Measurements from ENCODE around the gene NAA16.

Gene NAA16

DNA sequence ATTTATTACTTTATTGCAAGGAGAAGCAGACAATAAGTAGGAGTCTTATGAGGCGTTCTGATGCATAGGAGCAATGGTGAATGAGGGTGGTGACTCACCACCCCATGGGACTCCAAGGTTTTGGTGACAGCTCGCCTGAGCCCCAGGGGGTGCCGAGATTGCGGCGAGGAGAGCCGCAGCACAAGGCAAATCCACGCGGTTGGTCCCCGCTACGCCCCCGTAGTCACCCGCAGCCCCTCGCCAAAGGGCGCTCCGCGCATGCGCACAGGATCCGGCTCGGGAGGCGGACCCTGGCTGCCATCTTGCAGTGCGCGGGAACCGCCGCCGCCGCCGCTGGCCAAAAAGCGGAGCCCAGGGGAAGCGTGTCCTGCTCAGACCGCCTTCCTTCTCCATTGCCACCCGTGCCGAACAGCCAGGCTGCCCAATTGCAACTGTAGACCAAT is at the start of gene NAA16:
Gene NAA16, plus strand, starts transcription at position 305 of the 443 bp plus-strand sequence. CDS start 262 bp downstream, outside the sequence.
- DNase-seq (ENCODE audit: low read depth, low spot score): peak; percentile 93
- H3K4me3 ChIP-seq (ENCODE audit: low read depth, low read length): peak within 1 kb of the TSS; percentile 69
- in situ Hi-C loops (cut with HindIII; ENCODE audit: low sequenced_read_pairs): no loop called here
- TF ChIP-seq, protein P1, sequence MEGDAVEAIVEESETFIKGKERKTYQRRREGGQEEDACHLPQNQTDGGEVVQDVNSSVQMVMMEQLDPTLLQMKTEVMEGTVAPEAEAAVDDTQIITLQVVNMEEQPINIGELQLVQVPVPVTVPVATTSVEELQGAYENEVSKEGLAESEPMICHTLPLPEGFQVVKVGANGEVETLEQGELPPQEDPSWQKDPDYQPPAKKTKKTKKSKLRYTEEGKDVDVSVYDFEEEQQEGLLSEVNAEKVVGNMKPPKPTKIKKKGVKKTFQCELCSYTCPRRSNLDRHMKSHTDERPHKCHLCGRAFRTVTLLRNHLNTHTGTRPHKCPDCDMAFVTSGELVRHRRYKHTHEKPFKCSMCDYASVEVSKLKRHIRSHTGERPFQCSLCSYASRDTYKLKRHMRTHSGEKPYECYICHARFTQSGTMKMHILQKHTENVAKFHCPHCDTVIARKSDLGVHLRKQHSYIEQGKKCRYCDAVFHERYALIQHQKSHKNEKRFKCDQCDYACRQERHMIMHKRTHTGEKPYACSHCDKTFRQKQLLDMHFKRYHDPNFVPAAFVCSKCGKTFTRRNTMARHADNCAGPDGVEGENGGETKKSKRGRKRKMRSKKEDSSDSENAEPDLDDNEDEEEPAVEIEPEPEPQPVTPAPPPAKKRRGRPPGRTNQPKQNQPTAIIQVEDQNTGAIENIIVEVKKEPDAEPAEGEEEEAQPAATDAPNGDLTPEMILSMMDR (IDR thresholded peaks at IDR 0.05; ENCODE audit: low read depth, low read length): no peak

DNA sequence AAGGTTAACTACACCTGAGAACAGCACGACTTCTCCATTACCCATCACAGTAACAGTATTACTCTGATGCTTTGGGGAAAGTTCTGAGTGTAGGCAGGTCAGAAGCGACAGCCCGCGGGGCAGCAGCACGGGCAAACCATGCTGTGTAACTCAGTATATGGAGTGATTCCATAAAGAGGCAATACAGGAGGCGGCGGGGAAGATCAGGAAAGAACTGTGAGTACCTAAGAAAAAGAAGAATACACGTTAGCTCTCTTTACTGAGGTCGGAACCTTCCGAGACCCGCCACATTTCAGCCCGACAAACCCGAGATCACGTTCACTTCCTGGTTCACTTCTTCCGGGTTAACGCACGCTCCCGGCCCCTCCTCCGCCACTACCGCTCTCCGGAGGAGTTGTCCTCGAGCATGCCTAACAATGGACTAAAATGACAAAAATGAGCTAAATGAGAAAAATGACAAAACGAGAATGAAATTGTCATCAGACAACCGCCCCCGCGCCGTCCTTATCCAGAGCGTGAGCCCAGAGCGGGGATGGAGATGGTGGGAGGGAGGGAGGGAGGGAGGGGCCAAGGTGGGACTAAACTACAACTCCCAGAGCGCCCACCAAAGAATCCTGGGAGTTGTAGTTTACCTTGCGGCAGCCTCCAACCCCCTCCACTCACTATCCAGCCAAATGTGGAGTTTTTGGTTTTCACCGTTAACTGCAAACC is 47.7 kb upstream of the NAA16 start, which contains the start of gene MTRF1:
Gene MTRF1, minus strand, starts transcription at position 316 of the 711 bp plus-strand sequence. CDS start 2,669 bp downstream, outside the sequence.
- H3K4me3 ChIP-seq (ENCODE audit: low read depth, low read length): peak within 1 kb of the TSS; percentile 62
- in situ Hi-C loops (cut with HindIII; ENCODE audit: low sequenced_read_pairs): no loop called here
- TF ChIP-seq, protein P1 (IDR thresholded peaks at IDR 0.05; ENCODE audit: low read depth, low read length): no peak
- DNase-seq (ENCODE audit: low read depth, low spot score): peak; percentile 87

DNA sequence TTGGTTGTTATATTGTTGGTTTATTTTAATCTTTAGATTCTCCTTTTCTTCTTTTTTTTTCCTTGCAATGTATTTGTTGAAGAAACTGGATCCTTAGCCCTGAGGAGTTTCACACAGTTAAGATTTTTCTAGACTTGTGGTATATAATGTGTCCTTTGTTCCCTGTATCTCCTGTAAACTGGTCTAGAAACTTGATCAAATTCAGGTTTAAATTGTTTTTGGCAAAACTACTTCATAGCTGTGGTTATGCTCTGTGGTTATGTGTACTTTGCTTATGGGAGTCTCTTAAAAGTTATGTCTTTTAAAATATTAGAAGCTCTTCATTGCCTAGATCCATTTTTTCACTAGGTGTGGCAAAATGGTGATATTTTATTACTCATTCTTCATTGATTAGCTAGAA is 44.0 kb upstream of the NAA16 start:
- in situ Hi-C loops (cut with HindIII; ENCODE audit: low sequenced_read_pairs): no loop called here
- H3K4me3 ChIP-seq (ENCODE audit: low read depth, low read length): no peak overlapping the region
- TF ChIP-seq, protein P1 (IDR thresholded peaks at IDR 0.05; ENCODE audit: low read depth, low read length): no peak
- peak; percentile 71 for DNase-seq (ENCODE audit: low read depth, low spot score)

DNA sequence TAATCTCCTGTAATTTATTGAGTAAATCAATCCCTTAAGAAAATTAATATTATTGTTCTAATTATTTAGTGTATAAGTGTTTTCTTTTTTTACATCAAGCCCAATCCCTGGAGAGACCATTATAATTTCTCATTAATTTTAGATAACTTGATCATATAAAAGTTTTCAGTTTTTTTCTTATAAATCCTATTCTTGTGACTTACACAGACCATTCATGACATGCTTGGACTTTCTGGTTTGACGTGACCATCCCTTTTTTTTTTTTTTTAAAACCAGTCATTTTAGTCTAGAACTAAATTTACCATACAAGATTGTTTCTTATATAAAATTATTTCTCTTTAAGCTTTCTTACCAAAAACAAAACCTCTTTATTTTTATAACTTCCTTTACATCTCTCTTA is 42.3 kb upstream of the NAA16 start:
- H3K4me3 ChIP-seq (ENCODE audit: low read depth, low read length): no peak overlapping the region
- in situ Hi-C loops (cut with HindIII; ENCODE audit: low sequenced_read_pairs): no loop called here
- peak; percentile 63 for DNase-seq (ENCODE audit: low read depth, low spot score)
- TF ChIP-seq, protein P1 (IDR thresholded peaks at IDR 0.05; ENCODE audit: low read depth, low read length): no peak

DNA sequence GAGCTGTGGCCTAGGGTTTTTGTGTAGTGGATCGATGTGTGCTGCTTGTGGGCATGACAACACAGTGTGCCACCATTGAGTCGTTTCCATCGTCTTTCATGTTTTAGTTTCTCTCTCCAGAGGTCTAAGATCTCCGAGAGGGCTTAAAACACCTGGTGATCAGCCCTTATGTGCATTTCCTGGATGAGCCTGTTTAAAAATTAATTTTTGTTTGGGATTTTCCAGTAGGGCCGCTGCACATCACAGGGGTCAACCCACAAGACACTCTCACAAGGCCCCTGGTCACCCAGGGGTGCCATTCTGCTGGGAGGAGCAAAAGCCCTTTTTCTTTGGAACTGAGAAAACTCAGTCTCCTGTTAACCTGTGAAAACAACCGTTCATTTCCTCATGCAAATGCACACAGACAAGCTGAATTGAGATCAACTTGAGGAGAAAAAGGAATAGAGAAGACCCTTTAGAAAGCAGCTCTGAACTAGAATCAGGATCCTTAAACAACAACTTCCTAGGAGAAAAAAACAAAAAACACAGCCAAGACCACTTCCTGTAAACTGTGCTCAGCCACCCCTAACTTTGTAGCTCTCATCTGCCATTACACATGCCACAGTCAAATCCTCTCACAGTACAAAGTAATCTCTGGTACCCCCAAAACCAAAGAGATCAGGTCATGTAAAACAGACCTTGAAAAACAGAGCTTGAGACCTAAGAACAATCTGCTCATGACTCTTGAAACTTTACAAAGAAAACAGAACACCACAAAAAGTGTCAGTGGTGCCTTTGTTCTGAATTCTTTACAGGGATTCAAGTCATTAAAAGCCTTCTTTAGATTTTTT is 39.4 kb upstream of the NAA16 start:
- TF ChIP-seq, protein P1 (IDR thresholded peaks at IDR 0.05; ENCODE audit: low read depth, low read length): no peak
- H3K4me3 ChIP-seq (ENCODE audit: low read depth, low read length): no peak overlapping the region
- in situ Hi-C loops (cut with HindIII; ENCODE audit: low sequenced_read_pairs): no loop called here
- DNase-seq (ENCODE audit: low read depth, low spot score): no peak

DNA sequence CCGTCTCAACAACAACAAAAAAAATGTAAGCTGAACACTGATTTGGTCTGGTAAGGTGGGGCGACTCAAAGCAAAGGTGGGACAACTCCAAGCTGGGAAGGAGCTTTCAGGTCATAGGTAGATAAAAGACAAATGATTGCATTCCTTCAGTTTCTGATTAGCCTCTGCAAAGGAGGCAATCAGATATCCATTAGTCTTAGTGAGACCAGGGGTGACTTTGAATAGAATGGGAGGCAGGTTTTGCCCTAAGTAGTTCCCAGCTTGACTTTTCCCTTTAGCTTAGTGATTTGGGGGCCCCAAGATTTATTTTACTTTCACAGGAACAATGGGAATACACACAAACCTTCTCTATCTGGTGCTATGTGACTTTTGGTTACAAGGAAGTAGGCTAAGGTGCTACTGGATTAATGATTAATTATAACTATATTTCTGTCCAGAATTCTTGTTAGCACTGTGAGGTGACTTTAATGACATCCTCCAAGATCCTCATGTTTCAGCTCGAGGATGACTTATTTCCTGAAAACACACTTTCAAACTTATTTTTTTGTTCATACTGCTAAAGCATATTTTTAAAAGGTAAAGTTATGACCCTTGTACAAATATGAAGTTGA is 37.1 kb upstream of the NAA16 start:
- DNase-seq (ENCODE audit: low read depth, low spot score): no peak
- TF ChIP-seq, protein P1 (IDR thresholded peaks at IDR 0.05; ENCODE audit: low read depth, low read length): no peak
- H3K4me3 ChIP-seq (ENCODE audit: low read depth, low read length): no peak overlapping the region
- in situ Hi-C loops (cut with HindIII; ENCODE audit: low sequenced_read_pairs): no loop called here

All from astrocyte of the spinal cord (primary cell).